K562 (cell line): ENCODE results near the gene PRKD2. TPM values are rescaled to one million over a fixed set of nuclear protein-coding genes. Genes with fewer than 3 reads are reported as not detected.
A peak's percentile ranks its signal among the peaks of the same experiment; 100 is the strongest.

ENCODE experiments used
- ATAC-seq: fragments of 200-7000 bp; cut with Tn5 transposase; 3 replicates; pipeline ENCODE4 v1.9.1; 2020; ENCODE audit warnings: moderate library complexity
- BruUV-seq: library from RNA; stranded (reverse); fragments of 400-500 nt; replicated peaks from 2 replicates; lab custom pipeline; 2021; lab: Mats Ljungman, UMichigan
- CTCF ChIA-PET: fragments of 300-600 bp; formaldehyde crosslinking; extraction: SDS; loops from one replicate; lab custom pipeline; 2021; ENCODE audit warnings: low intra/inter-chr PET ratio; lab: Yijun Ruan, JAX
- POLR2A ChIA-PET: fragments of 300-600, 350-650 bp; sonication (Branson Sonifier 250); formaldehyde crosslinking; extraction: SDS; loops from one replicate; lab custom pipeline; 2021; ENCODE audit warnings: antibody characterized with exemption, inconsistent platforms; lab: Yijun Ruan, JAX
- DNase-seq, 4 experiments: peaks; one replicate each; pipeline versions ENCODE4 v3.0.0 to v3.0.0-alpha.2; 2011 to 2018; ENCODE audit warnings: low spot score in 3 of 4, mixed read lengths in 3 of 4; ENCODE audit errors: extremely low read depth in 1 of 4
- FAIRE-seq: peaks from 2 replicates; lab custom pipeline; 2011; peaks lifted over from hg19 to GRCh38; lab: Jason Lieb, UNC
- H2AFZ ChIP-seq: 2 replicates; pipeline ENCODE4 v1.6.0; 2011; ENCODE audit warnings: low read depth, low read length, control low read depth, inconsistent platforms
- H3K27ac ChIP-seq: fragments of 200-600 bp; 3 replicates; pipeline ENCODE4 v1.8.0; 2011; ENCODE audit warnings: low read depth, mild to moderate bottlenecking, control low read depth, inconsistent platforms, low read length, moderate library complexity, mixed read lengths; ENCODE audit errors: extremely low read depth
- H3K27me3 ChIP-seq, 2 experiments: fragments of 300-600 bp in 1 of 2; 2 replicates in 1 of 2; 3 replicates in 1 of 2; pipeline versions ENCODE4 v1.6.0 to v1.8.0; 2011; ENCODE audit warnings: inconsistent platforms in 2 of 2, low read length in 2 of 2, mild to moderate bottlenecking in 1 of 2, mixed read lengths in 1 of 2, moderate library complexity in 1 of 2; ENCODE audit not compliant: control insufficient read depth in 2 of 2, insufficient read depth in 2 of 2
- H3K36me3 ChIP-seq: fragments of 300-600 bp; 3 replicates; pipeline ENCODE4 v1.8.0; 2011; ENCODE audit warnings: mild to moderate bottlenecking, low read length, inconsistent platforms; ENCODE audit not compliant: control insufficient read depth, insufficient read depth
- H3K4me1 ChIP-seq, 2 experiments: fragments of 200-600 bp in 1 of 2; replicated peaks in 1 of 2; 2 replicates in 1 of 2; 3 replicates in 1 of 2; pipeline versions ENCODE4 v1.5.1 to v1.8.0; 2011; ENCODE audit warnings: inconsistent platforms in 2 of 2, low read length in 2 of 2, mild to moderate bottlenecking in 1 of 2, mixed read lengths in 1 of 2, moderate library complexity in 1 of 2; ENCODE audit not compliant: control insufficient read depth in 2 of 2, insufficient read depth in 2 of 2
- H3K4me2 ChIP-seq: 2 replicates; pipeline ENCODE4 v1.6.1; 2011; ENCODE audit warnings: low read length, control low read depth, inconsistent platforms, mixed read lengths; ENCODE audit not compliant: insufficient read depth
- H3K4me3 ChIP-seq: fragments of 200-600 bp; sonication (generic), shearing (Covaris generic); 2 replicates; pipeline ENCODE4 v1.5.1; 2016; ENCODE audit warnings: control low read depth, inconsistent platforms
- H3K79me2 ChIP-seq: fragments of 200-600 bp; 3 replicates; pipeline ENCODE4 v1.8.0; 2011; ENCODE audit warnings: low read length, inconsistent platforms; ENCODE audit not compliant: control insufficient read depth, insufficient read depth
- H3K9ac ChIP-seq, 2 experiments: 2 replicates each; pipeline versions ENCODE4 v1.6.0 to v1.6.1; 2011; ENCODE audit warnings: low read depth in 2 of 2, low read length in 2 of 2, control low read depth in 1 of 2, inconsistent platforms in 1 of 2, mild to moderate bottlenecking in 1 of 2, mixed read lengths in 1 of 2; ENCODE audit not compliant: insufficient read depth in 1 of 2
- H3K9me1 ChIP-seq: one replicate; pipeline ENCODE4 v1.6.0; 2011; ENCODE audit warnings: inconsistent platforms, mild to moderate bottlenecking, low read length, moderate library complexity; ENCODE audit not compliant: control insufficient read depth, insufficient read depth
- H3K9me3 ChIP-seq: replicated peaks from 2 replicates; pipeline ENCODE4 v1.5.1; 2011; ENCODE audit warnings: low read depth, low read length, inconsistent platforms; ENCODE audit not compliant: control insufficient read depth, insufficient read depth
- H4K20me1 ChIP-seq: replicated peaks from 2 replicates; pipeline ENCODE4 v1.6.1; 2011; ENCODE audit warnings: low read length, inconsistent platforms, mixed read lengths; ENCODE audit not compliant: control insufficient read depth, insufficient read depth
- BCOR ChIP-seq: fragments of 450-650 bp; IDR thresholded peaks from 2 replicates; pipeline ENCODE4 v1.6.1; 2016
- RBM25 ChIP-seq: fragments of 200-400 bp; formaldehyde crosslinking; IDR thresholded peaks from 2 replicates; pipeline ENCODE4 v1.6.1; 2018; ENCODE audit warnings: low read length, low read depth, moderate library complexity; ENCODE audit not compliant: severe bottlenecking
- RBM34 ChIP-seq: fragments of 200-400 bp; formaldehyde crosslinking; IDR thresholded peaks from 2 replicates; pipeline ENCODE4 v1.6.1; 2018; ENCODE audit warnings: low read length, borderline replicate concordance; ENCODE audit not compliant: insufficient read depth
- ZBTB1 ChIP-seq: sonication (generic); formaldehyde crosslinking; IDR thresholded peaks from 2 replicates; pipeline ENCODE4 v1.8.1; 2023; ENCODE audit warnings: missing genetic modification reagents, low read depth, mild to moderate bottlenecking, borderline replicate concordance
- ZNF76 ChIP-seq: fragments of 250-450 bp; sonication (Bioruptor Pico); IDR thresholded peaks from 2 replicates; pipeline ENCODE4 v1.4.0; 2020; ENCODE audit warnings: mild to moderate bottlenecking, moderate library complexity, borderline replicate concordance
- WGBS: fragments of 100-300 bp; shearing (Covaris generic); methylation state at CpG from one replicate; pipeline ENCODE4 v1.1.6; 2016; ENCODE audit warnings: low coverage, mixed read lengths; ENCODE audit not compliant: insufficient coverage; ENCODE audit errors: missing lambda C conversion rate; 5-methylcytosine and 5-hydroxymethylcytosine counted together
- in situ Hi-C: fragments of 300-500 bp; cut with MboI; formaldehyde crosslinking; loops from 4 replicates; pipeline ENCODE4 v1.15.0; 2018; ENCODE audit warnings: inconsistent platforms, mixed read lengths
- intact Hi-C: fragments of 100-400 bp; cut with micrococcal nuclease; formaldehyde crosslinking; loops from 2 replicates; pipeline ENCODE4 v1.14.2; 2022
- polyA plus RNA-seq, 8 experiments: library from polyadenylated mRNA; depleted of rRNA in 4 of 8; stranded (reverse) in 5 of 8; unstranded in 3 of 8; fragments of >200 nt; fragmentation: Nextera tagmentation in 2 of 8; fragmentation: Illumina TruSeq in 1 of 8; extraction: Ambion mirVana in 2 of 8; extraction: Trizol in 1 of 8; gene quantifications; 2 replicates each; pipeline versions ENCODE4 v1.2.1 to v1.2.3, GENCODE V29; 2011 to 2014; ENCODE audit warnings: inconsistent platforms in 1 of 8, missing spikeins in 1 of 8
- total RNA-seq, 7 experiments: library from RNA; depleted of rRNA in 6 of 7; stranded (reverse); fragments of >200 nt in 6 of 7; fragmentation: Illumina TruSeq in 2 of 7; extraction: Trizol in 2 of 7; gene quantifications; 2 replicates each; pipeline versions ENCODE4 v1.2.1 to v1.2.3, GENCODE V29; 2011 to 2021; ENCODE audit warnings: low replicate concordance in 1 of 7

Gene PRKD2
- total and polyA plus RNA-seq, 9 of the 15 experiments (the other 6 are each of a cell fraction or from before 2014, with no cell fraction given), result 1.8 to 60.0 (median 15.0) TPM

- no peaks in the 10 kb centered on the region for H3K9me3 ChIP-seq
- H3K4me1 ChIP-seq, result no peaks in the 10 kb centered on the region
- no peaks in the 10 kb centered on the region for H3K27me3 ChIP-seq
- FAIRE-seq (no peak), ATAC-seq (no peak), DNase-seq (no peak)
- BruUV-seq, result no TSS peak
- no peaks in the 10 kb centered on the region for H3K9me1 ChIP-seq
- no peak overlapping the region for H3K9ac ChIP-seq
- POLR2A ChIA-PET, result interaction anchor here (1.0 to 1.3 kb wide), 2 partner anchors 9 to 26 kb away, joined by 3 to 6 read pairs; no protein-coding TSS in a partner anchor
- CTCF ChIA-PET, result no interaction called here
- H3K79me2 ChIP-seq, result no peaks in the 10 kb centered on the region
- no peak overlapping the region for H2AFZ ChIP-seq
- intact Hi-C loops, result no loop called here
- H3K4me3 ChIP-seq, result no peak overlapping the region
- WGBS, result 88% methylated on average over 6 of the region's 6 CpGs
- H3K4me2 ChIP-seq, result no peak overlapping the region
- no peak for TF ChIP-seq ZBTB1
- in situ Hi-C loops, result no loop called here
- H4K20me1 ChIP-seq, result no peaks in the 10 kb centered on the region
- no peak overlapping the region for H3K27ac ChIP-seq
- peaks cover 82% of the 10 kb centered on the region for H3K36me3 ChIP-seq
Measured at GRCh38 chr19:46687438-46688145, 29.3 kb downstream of the PRKD2 start.

- ChIA-PET CTCF (no interaction called here), POLR2A (no interaction called here)
- Histone ChIP-seq H4K20me1 (no peaks in the 10 kb centered on the region), H3K4me1 (no peaks in the 10 kb centered on the region), H3K27me3 (no peaks in the 10 kb centered on the region), H2AFZ (no peak overlapping the region), H3K79me2 (no peaks in the 10 kb centered on the region), H3K9me1 (no peaks in the 10 kb centered on the region), H3K9ac (no peak overlapping the region), H3K36me3 (peaks cover 68% of the 10 kb centered on the region; the same call in 2 of the 3 replicates), H3K27ac (no peak overlapping the region), H3K4me3 (no peak overlapping the region), H3K4me2 (no peak overlapping the region), H3K9me3 (no peaks in the 10 kb centered on the region)
- no peak for ATAC-seq
- intact Hi-C loops (no loop called here), in situ Hi-C loops (no loop called here)
- BruUV-seq, result no TSS peak
- WGBS, result 71% methylated on average over 1 of the region's 3 CpGs
- TF ChIP-seq RBM34, result no peak
- peak; percentile 13; the same call in 1 of the 2 replicates for TF ChIP-seq BCOR
- peak; percentile 51 for TF ChIP-seq RBM25
- TF ChIP-seq ZNF76 (CRISPR knock-in tag), result no peak
- no peak for DNase-seq
- FAIRE-seq, result no peak
Measured at GRCh38 chr19:46685189-46685588, 31.7 kb downstream of the PRKD2 start.
